Smooth muscle cell (in vitro differentiated cells): ENCODE measurements around the gene CNTNAP5. TPM values are rescaled to one million over a fixed set of nuclear protein-coding genes. Genes with fewer than 3 reads are reported as not detected.

Experiments used
- DNase-seq: peaks from one replicate; lab custom pipeline; 2025; ENCODE audit not compliant: unreplicated experiment; lab: John Stamatoyannopoulos, UW
- H2AFZ ChIP-seq: fragments of 200-600 bp; sonication (generic); 2 replicates; pipeline ENCODE4 v1.6.0; 2016; ENCODE audit warnings: antibody characterized with exemption, low read depth, mild to moderate bottlenecking
- H3F3A ChIP-seq: fragments of 200-600 bp; sonication (generic); 2 replicates; pipeline ENCODE4 v1.6.0; 2017; ENCODE audit warnings: antibody characterized with exemption, low read depth
- H3K27ac ChIP-seq: fragments of 200-600 bp; sonication (generic); 2 replicates; pipeline ENCODE4 v1.5.1; 2016; ENCODE audit warnings: low read depth, mild to moderate bottlenecking
- H3K27me3 ChIP-seq: fragments of 200-600 bp; sonication (generic); 2 replicates; pipeline ENCODE4 v1.6.1; 2016; ENCODE audit warnings: low read depth, mild to moderate bottlenecking
- H3K36me3 ChIP-seq: fragments of 200-600 bp; sonication (generic); 2 replicates; pipeline ENCODE4 v1.5.1; 2016; ENCODE audit warnings: low read depth
- H3K4me1 ChIP-seq: fragments of 200-600 bp; sonication (generic); 2 replicates; pipeline ENCODE4 v1.5.1; 2016; ENCODE audit warnings: low read depth
- H3K4me2 ChIP-seq: fragments of 200-600 bp; sonication (generic); 2 replicates; pipeline ENCODE4 v1.6.0; 2016; ENCODE audit warnings: mild to moderate bottlenecking
- H3K4me3 ChIP-seq: fragments of 200-600 bp; sonication (generic); 2 replicates; pipeline ENCODE4 v1.5.1; 2016; ENCODE audit warnings: mild to moderate bottlenecking
- H3K79me2 ChIP-seq: fragments of 200-600 bp; sonication (generic); 2 replicates; pipeline ENCODE4 v1.6.0; 2016; ENCODE audit warnings: low read depth, mild to moderate bottlenecking
- H3K9ac ChIP-seq: fragments of 200-600 bp; sonication (generic); 2 replicates; pipeline ENCODE4 v1.6.0; 2016; ENCODE audit warnings: low read depth
- H3K9me3 ChIP-seq: fragments of 200-600 bp; sonication (generic); replicated peaks from 2 replicates; pipeline ENCODE4 v1.5.1; 2016; ENCODE audit warnings: low read depth
- H4K20me1 ChIP-seq: fragments of 200-600 bp; sonication (generic); 2 replicates; pipeline ENCODE4 v1.6.0; 2016; ENCODE audit warnings: low read depth
- WGBS: methylation state at CpG from one replicate; pipeline ENCODE4 v1.1.7; 2016; ENCODE audit warnings: low lambda C conversion rate; 5-methylcytosine and 5-hydroxymethylcytosine counted together
- polyA plus RNA-seq: library from polyadenylated mRNA; unstranded; fragments of >200 nt; fragmentation: Nextera tagmentation; extraction: Ambion mirVana; gene quantifications from 2 replicates; pipeline ENCODE4 v1.2.1, GENCODE V29; 2016
- total RNA-seq: library from RNA; depleted of rRNA; stranded (reverse); fragments of >200 nt; gene quantifications from 2 replicates; pipeline ENCODE4 v1.2.3, GENCODE V29; 2014
- TF ChIP-seq, protein P1 (sequence below): fragments of 200-600 bp; sonication (generic); IDR thresholded peaks from 2 replicates; pipeline ENCODE4 v1.5.1; 2017; ENCODE audit warnings: borderline replicate concordance, mild to moderate bottlenecking, antibody characterized with exemption; ENCODE audit not compliant: insufficient read depth, poor library complexity, severe bottlenecking

Gene CNTNAP5
- total and polyA plus RNA-seq, 2 experiments from 2014 or later = not detected

DNA sequence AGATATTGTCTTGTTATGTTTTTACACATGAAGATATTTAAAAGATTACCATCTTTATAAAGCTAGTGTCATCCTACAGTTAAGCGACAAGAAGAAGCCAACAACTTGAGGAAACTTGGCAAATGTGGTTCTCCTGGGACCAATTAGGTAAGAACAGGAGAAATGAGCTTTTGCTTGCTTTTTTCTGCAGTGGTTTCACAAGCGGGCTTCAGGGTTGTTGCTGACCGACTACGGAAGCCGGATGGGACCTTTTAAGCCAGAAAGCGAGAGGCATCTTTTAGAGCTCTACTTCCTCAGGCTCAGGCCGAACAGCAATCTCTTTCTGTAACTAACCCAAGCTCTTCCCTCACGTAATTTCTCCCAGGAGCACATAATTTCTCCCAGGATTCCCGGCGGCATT lies 256.5 kb downstream of the CNTNAP5 start:
- no peak overlapping the region for H3K9ac ChIP-seq
- H3K27ac ChIP-seq = no peak overlapping the region
- no peaks in the 10 kb centered on the region for H3K27me3 ChIP-seq
- no peak for DNase-seq
- no peak overlapping the region for H3K4me2 ChIP-seq
- H4K20me1 ChIP-seq = no peaks in the 10 kb centered on the region
- H3K9me3 ChIP-seq = no peaks in the 10 kb centered on the region
- TF ChIP-seq, protein P1, sequence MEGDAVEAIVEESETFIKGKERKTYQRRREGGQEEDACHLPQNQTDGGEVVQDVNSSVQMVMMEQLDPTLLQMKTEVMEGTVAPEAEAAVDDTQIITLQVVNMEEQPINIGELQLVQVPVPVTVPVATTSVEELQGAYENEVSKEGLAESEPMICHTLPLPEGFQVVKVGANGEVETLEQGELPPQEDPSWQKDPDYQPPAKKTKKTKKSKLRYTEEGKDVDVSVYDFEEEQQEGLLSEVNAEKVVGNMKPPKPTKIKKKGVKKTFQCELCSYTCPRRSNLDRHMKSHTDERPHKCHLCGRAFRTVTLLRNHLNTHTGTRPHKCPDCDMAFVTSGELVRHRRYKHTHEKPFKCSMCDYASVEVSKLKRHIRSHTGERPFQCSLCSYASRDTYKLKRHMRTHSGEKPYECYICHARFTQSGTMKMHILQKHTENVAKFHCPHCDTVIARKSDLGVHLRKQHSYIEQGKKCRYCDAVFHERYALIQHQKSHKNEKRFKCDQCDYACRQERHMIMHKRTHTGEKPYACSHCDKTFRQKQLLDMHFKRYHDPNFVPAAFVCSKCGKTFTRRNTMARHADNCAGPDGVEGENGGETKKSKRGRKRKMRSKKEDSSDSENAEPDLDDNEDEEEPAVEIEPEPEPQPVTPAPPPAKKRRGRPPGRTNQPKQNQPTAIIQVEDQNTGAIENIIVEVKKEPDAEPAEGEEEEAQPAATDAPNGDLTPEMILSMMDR = no peak
- no peaks in the 10 kb centered on the region for H3K36me3 ChIP-seq
- 89% methylated on average over 10 of the region's 10 CpGs for WGBS
- H3K79me2 ChIP-seq = no peaks in the 10 kb centered on the region
- H3F3A ChIP-seq = no peaks in the 10 kb centered on the region
- no peak overlapping the region for H3K4me3 ChIP-seq
- no peaks in the 10 kb centered on the region for H3K4me1 ChIP-seq
- no peak overlapping the region for H2AFZ ChIP-seq

DNA sequence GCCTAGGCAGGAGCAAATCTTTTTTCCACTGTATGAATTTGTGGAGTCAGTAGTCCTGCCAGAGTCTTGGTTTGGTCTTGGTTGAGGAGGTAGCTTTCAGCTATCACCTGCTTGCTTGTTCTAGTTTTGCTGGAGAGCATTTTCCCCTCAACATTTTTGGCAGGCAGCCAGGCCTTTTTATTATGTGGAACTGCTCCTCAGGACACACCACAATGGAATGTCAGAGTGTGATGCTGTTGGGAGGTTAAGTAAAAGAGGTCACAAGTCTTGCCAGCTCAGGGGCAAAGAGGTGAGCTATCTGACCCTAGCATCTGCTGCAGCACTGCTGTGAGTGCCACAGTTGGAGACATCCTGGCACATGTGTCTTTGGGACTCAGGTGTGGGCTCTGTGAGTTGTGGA lies 258.0 kb downstream of the CNTNAP5 start:
- TF ChIP-seq, protein P1 = no peak
- Histone ChIP-seq H3K36me3 (no peaks in the 10 kb centered on the region), H3F3A (no peaks in the 10 kb centered on the region), H3K9me3 (no peaks in the 10 kb centered on the region), H3K9ac (no peak overlapping the region), H3K4me2 (no peak overlapping the region), H2AFZ (no peak overlapping the region), H3K79me2 (no peaks in the 10 kb centered on the region), H4K20me1 (no peaks in the 10 kb centered on the region), H3K27ac (no peak overlapping the region), H3K27me3 (no peaks in the 10 kb centered on the region), H3K4me3 (no peak overlapping the region), H3K4me1 (no peaks in the 10 kb centered on the region)
- no peak for DNase-seq

DNA sequence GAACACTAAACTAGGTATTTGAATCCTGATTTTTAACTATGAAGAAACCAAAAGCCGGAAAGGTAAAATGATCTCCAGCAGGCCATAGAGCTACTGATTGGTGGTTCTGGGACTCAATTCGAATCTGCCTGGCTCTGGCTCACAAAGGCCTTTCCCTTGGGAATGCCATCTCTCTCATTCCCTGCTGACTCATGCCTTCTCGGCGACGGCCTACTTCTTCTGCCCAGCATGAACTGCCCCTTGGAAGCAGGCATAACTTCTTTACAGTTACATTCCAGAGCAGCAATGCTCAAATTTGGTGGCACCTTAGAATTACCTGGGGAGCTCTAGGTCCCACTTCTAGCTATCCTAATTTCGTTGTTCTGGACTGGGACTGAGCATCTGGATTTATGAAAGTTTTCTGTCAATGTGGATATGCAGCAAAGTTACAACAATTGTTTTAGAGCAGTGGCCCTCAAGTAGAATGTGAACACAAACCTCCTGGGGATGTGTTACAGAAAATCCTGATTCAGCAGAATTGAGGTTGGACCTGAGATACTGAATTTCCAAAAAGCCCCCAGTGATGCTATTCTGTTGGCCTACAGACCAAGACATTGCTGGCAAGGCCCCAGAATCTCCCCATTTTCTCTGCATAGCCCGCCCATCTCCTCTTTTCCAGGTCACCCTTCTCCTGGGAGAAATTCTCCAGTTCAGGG lies 261.1 kb downstream of the CNTNAP5 start:
- Histone ChIP-seq H3K9ac (no peak overlapping the region), H3K4me1 (no peaks in the 10 kb centered on the region), H3K27me3 (no peaks in the 10 kb centered on the region), H3K36me3 (no peaks in the 10 kb centered on the region), H3K4me3 (no peak overlapping the region), H3K9me3 (no peaks in the 10 kb centered on the region), H3K27ac (no peak overlapping the region), H3K79me2 (no peaks in the 10 kb centered on the region), H4K20me1 (no peaks in the 10 kb centered on the region), H2AFZ (no peak overlapping the region), H3K4me2 (no peak overlapping the region), H3F3A (no peaks in the 10 kb centered on the region)
- DNase-seq = no peak
- 68% methylated on average over 7 of the region's 7 CpGs for WGBS
- TF ChIP-seq, protein P1 = no peak

DNA sequence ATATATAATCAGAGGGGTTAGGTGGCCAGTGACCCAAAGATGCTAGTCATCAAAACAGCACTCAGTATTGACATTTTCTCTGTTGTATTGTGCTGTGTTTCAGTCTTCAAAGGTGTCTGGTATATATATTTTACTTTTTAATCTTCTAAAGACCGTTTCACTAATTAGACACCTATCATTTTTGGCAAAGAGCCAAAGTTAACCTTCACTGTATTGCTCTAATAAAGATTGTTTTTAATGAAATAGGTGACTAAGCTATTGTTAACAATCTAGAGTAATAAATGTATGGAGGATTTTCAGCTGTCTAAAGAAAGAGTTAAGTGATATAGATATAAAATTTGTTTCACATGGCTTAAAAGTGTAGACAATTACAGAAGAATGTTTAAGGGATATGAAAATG lies 264.0 kb downstream of the CNTNAP5 start:
- no peaks in the 10 kb centered on the region for H3K79me2 ChIP-seq
- no peaks in the 10 kb centered on the region for H3K36me3 ChIP-seq
- H3F3A ChIP-seq = no peaks in the 10 kb centered on the region
- H3K4me2 ChIP-seq = no peak overlapping the region
- no peaks in the 10 kb centered on the region for H4K20me1 ChIP-seq
- H3K4me3 ChIP-seq = no peak overlapping the region
- H2AFZ ChIP-seq = no peak overlapping the region
- H3K4me1 ChIP-seq = no peaks in the 10 kb centered on the region
- DNase-seq = no peak
- TF ChIP-seq, protein P1 = no peak
- no peaks in the 10 kb centered on the region for H3K9me3 ChIP-seq
- 87% methylated on average over 1 of the region's 1 CpG for WGBS
- no peak overlapping the region for H3K27ac ChIP-seq
- H3K27me3 ChIP-seq = no peaks in the 10 kb centered on the region
- no peak overlapping the region for H3K9ac ChIP-seq
